ENCODE results near the gene SUDS3.

SUDS3 gene

DNA sequence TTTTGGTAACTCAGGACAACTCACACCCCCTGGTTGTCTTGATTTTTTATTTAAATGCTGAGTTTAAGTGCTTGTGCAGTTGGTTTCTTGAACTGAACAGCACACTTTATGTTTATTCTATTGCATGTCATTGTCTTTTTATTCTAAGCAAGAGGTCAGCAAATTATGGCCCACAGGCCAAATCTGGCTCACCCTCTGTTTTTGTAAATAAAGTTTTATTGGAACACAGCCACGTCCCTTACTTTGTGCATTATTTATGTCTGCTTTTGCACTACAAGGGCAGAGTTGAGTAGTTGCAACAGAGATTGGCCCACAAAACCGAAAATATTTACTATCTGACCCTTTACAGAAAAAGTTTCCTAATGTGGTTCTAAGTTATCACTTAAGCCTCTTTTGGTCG, 52.3 kb downstream of the SUDS3 start:
- POLR2A ChIA-PET, result no interaction called here
- CTCF ChIA-PET, result no interaction called here
- no peak for DNase-seq (ENCODE audit: extremely low spot score)
- no peak for TF ChIP-seq SP1 (IDR thresholded peaks at IDR 0.05)
- no peak for TF ChIP-seq LEF1 (IDR thresholded peaks at IDR 0.05; ENCODE audit: borderline replicate concordance)
- no peak for TF ChIP-seq ELF4 (IDR thresholded peaks at IDR 0.05)
- no peak for TF ChIP-seq NFRKB (IDR thresholded peaks at IDR 0.05)
- TF ChIP-seq FOXA1 (IDR thresholded peaks at IDR 0.05), result no peak
- TF ChIP-seq BHLHE40 (IDR thresholded peaks at IDR 0.05; ENCODE audit: borderline replicate concordance), result no peak

- CTCF ChIA-PET, result no interaction called here
- POLR2A ChIA-PET, result no interaction called here
- DNase-seq (ENCODE audit: extremely low spot score), result no peak
- TF ChIP-seq ARNT (IDR thresholded peaks at IDR 0.05), result no peak
- TF ChIP-seq BHLHE40 (IDR thresholded peaks at IDR 0.05; ENCODE audit: borderline replicate concordance), result no peak
- TF ChIP-seq SUZ12 (IDR thresholded peaks at IDR 0.05), result no peak
- no peak for TF ChIP-seq FOXK2 (IDR thresholded peaks at IDR 0.05)
- no peak for TF ChIP-seq L3MBTL2 (conservative IDR thresholded peaks at IDR 0.05)
- no peak for TF ChIP-seq LEF1 (IDR thresholded peaks at IDR 0.05; ENCODE audit: borderline replicate concordance)
- no peak for TF ChIP-seq ELF4 (IDR thresholded peaks at IDR 0.05)
- no peak for TF ChIP-seq ZNF384 (IDR thresholded peaks at IDR 0.05)
- no peak for TF ChIP-seq CTBP1 (IDR thresholded peaks at IDR 0.05; ENCODE audit: borderline replicate concordance)
- no peak for TF ChIP-seq HDGF (IDR thresholded peaks at IDR 0.05; ENCODE audit: borderline replicate concordance)
- no peak for TF ChIP-seq FOXM1 (IDR thresholded peaks at IDR 0.05; ENCODE audit: borderline replicate concordance)
- no peak for TF ChIP-seq NFRKB (IDR thresholded peaks at IDR 0.05)
- no peak for TF ChIP-seq TARDBP (IDR thresholded peaks at IDR 0.05)
- TF ChIP-seq SP1 (IDR thresholded peaks at IDR 0.05), result no peak
- TF ChIP-seq FOXA1 (IDR thresholded peaks at IDR 0.05), result no peak
- TF ChIP-seq, protein P1, sequence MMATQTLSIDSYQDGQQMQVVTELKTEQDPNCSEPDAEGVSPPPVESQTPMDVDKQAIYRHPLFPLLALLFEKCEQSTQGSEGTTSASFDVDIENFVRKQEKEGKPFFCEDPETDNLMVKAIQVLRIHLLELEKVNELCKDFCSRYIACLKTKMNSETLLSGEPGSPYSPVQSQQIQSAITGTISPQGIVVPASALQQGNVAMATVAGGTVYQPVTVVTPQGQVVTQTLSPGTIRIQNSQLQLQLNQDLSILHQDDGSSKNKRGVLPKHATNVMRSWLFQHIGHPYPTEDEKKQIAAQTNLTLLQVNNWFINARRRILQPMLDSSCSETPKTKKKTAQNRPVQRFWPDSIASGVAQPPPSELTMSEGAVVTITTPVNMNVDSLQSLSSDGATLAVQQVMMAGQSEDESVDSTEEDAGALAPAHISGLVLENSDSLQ (IDR thresholded peaks at IDR 0.05), result no peak
These were observed 53.5 kb downstream of the SUDS3 start for GRCh38 chr12:118429688-118430383.

DNA sequence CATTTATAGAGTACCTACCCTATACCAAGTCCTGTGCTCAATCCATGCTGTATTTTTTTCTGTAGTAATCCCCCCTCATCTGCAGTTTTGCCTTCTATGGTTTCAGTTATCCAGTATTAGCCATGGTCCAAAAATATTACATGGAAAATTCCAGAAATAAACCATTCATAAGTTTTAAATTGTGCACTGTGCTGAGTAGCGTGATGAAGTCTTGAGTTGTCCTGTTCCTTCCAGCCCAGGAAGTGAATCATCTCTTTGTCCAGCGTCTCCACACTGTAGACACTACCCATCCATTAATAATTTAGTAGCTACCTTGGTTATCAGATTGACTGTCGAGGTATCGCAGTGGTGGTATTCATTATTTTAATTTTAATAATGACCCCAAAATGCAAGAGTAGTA, 54.2 kb downstream of the SUDS3 start:
- ChIA-PET POLR2A (no interaction called here), CTCF (no interaction called here)
- TF ChIP-seq HDGF (IDR thresholded peaks at IDR 0.05; ENCODE audit: borderline replicate concordance) (no peak), FOXK2 (IDR thresholded peaks at IDR 0.05) (no peak), SP1 (IDR thresholded peaks at IDR 0.05) (no peak), FOXA1 (IDR thresholded peaks at IDR 0.05) (no peak), CTBP1 (IDR thresholded peaks at IDR 0.05; ENCODE audit: borderline replicate concordance) (no peak), LEF1 (IDR thresholded peaks at IDR 0.05; ENCODE audit: borderline replicate concordance) (no peak), BHLHE40 (IDR thresholded peaks at IDR 0.05; ENCODE audit: borderline replicate concordance) (no peak), ZNF384 (IDR thresholded peaks at IDR 0.05) (no peak), SUZ12 (IDR thresholded peaks at IDR 0.05) (no peak), ARNT (IDR thresholded peaks at IDR 0.05) (no peak), NFRKB (IDR thresholded peaks at IDR 0.05) (no peak), L3MBTL2 (conservative IDR thresholded peaks at IDR 0.05) (no peak), FOXM1 (IDR thresholded peaks at IDR 0.05; ENCODE audit: borderline replicate concordance) (no peak), ELF4 (IDR thresholded peaks at IDR 0.05) (no peak), TARDBP (IDR thresholded peaks at IDR 0.05) (no peak)
- TF ChIP-seq, protein P1 (IDR thresholded peaks at IDR 0.05), result no peak
- DNase-seq (ENCODE audit: extremely low spot score), result no peak

DNA sequence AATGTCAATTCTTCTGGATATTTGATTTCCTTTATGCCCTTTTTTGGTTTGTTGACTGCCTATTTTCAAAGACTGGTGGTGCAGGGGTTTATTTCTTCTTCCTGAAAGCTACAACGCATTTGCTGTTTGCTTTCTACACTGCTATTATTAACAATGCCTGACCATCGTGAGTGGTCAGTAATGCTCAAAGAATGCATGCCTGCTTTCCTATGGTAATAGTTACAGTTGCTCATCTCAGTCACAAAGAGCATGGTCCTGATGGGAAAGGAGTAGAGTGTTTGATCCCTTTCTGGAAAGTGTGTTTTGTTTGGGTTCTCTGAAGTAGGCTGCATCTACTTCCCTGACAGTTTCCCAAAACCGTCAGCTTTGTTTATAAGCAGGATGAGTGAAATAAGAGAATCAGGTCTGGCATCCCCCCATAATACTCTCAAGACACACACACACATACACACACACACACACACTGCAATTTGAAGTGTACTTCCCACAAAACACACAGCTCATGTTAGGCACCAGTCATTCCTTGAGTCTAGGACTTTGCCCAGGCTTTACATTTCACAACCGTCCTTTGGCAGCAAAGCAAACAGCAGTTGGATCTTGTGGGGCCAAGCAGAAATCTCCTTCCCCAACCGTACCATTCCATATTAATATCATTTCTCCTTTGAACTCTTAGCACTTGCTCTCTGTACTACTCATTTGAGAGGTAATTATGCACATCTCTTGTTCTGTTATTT, 56.6 kb downstream of the SUDS3 start:
- TF ChIP-seq L3MBTL2 (conservative IDR thresholded peaks at IDR 0.05) (no peak), ZNF384 (IDR thresholded peaks at IDR 0.05) (no peak), NFRKB (IDR thresholded peaks at IDR 0.05) (no peak), CTBP1 (IDR thresholded peaks at IDR 0.05; ENCODE audit: borderline replicate concordance) (no peak), HDGF (IDR thresholded peaks at IDR 0.05; ENCODE audit: borderline replicate concordance) (no peak), LEF1 (IDR thresholded peaks at IDR 0.05; ENCODE audit: borderline replicate concordance) (no peak), FOXK2 (IDR thresholded peaks at IDR 0.05) (no peak), ELF4 (IDR thresholded peaks at IDR 0.05) (no peak)
- TF ChIP-seq, protein P1 (IDR thresholded peaks at IDR 0.05), result no peak
- ChIA-PET CTCF (no interaction called here), POLR2A (no interaction called here)
- no peak for DNase-seq (ENCODE audit: extremely low spot score)

DNA sequence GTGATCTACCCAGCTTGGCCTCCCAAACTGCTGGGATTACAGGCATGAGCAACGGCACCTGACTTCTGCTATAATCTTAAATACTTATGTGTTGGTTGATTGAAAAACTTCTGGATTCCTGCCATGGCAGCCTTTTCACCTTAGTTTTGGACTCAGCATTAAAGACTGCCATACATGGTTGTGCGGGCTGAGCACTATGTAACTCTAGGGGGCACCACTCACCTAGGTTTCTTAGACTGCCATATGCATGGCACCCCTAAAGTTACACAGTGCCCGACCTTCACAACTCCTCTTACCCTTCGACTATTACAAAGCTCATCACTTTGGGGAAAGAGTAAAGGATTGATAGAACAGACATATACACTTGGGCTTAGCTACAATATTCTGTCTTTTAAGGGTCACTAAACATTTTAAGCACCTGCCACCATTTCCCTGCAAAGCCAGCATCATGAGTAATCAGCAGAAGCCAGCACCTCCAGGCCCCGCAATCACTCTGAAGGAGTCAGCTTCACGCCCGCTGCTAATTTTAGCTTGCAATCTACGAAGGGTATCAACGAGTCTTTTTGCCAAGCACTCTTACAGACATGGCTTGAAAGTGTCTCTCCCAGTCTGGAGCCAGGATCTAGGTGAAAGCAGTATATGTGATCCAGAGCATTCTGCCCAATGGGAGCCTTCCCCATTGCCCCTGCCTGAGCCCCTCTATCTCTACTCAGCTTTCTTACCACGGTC, 59.8 kb downstream of the SUDS3 start:
- DNase-seq (ENCODE audit: extremely low spot score), result no peak
- CTCF ChIA-PET, result interaction anchor here (0.8 kb wide), 1 partner anchor 10 kb away, joined by 3 read pairs; no protein-coding TSS in a partner anchor

More for the DNA sequence above, 59.8 kb downstream of the SUDS3 start:
- no peak for TF ChIP-seq FOXK2 (IDR thresholded peaks at IDR 0.05)
- TF ChIP-seq ARNT (IDR thresholded peaks at IDR 0.05), result no peak
- TF ChIP-seq CTBP1 (IDR thresholded peaks at IDR 0.05; ENCODE audit: borderline replicate concordance), result no peak
- no peak for TF ChIP-seq BHLHE40 (IDR thresholded peaks at IDR 0.05; ENCODE audit: borderline replicate concordance)
- TF ChIP-seq L3MBTL2 (conservative IDR thresholded peaks at IDR 0.05), result no peak
- no peak for TF ChIP-seq FOXM1 (IDR thresholded peaks at IDR 0.05; ENCODE audit: borderline replicate concordance)
- no peak for TF ChIP-seq TARDBP (IDR thresholded peaks at IDR 0.05)
- TF ChIP-seq FOXA1 (IDR thresholded peaks at IDR 0.05), result no peak
- TF ChIP-seq, protein P1 (IDR thresholded peaks at IDR 0.05), result no peak
- TF ChIP-seq LEF1 (IDR thresholded peaks at IDR 0.05; ENCODE audit: borderline replicate concordance), result no peak
- no peak for TF ChIP-seq ZNF384 (IDR thresholded peaks at IDR 0.05)
- no peak for TF ChIP-seq SUZ12 (IDR thresholded peaks at IDR 0.05)
- TF ChIP-seq SP1 (IDR thresholded peaks at IDR 0.05), result no peak
- TF ChIP-seq HDGF (IDR thresholded peaks at IDR 0.05; ENCODE audit: borderline replicate concordance), result no peak
- no peak for TF ChIP-seq ELF4 (IDR thresholded peaks at IDR 0.05)
- no peak for TF ChIP-seq NFRKB (IDR thresholded peaks at IDR 0.05)
- POLR2A ChIA-PET, result no interaction called here

Data from HEK293T (cell line).